Measurements from ENCODE around the gene DAAM1.
A peak's percentile ranks its signal among the peaks of the same experiment; 100 is the strongest.

The DAAM1 gene

GRCh38 chr14:59221568-59221967 lies 33.1 kb downstream of the DAAM1 start:
- no peak for DNase-seq (ENCODE audit: low read depth)

DNA sequence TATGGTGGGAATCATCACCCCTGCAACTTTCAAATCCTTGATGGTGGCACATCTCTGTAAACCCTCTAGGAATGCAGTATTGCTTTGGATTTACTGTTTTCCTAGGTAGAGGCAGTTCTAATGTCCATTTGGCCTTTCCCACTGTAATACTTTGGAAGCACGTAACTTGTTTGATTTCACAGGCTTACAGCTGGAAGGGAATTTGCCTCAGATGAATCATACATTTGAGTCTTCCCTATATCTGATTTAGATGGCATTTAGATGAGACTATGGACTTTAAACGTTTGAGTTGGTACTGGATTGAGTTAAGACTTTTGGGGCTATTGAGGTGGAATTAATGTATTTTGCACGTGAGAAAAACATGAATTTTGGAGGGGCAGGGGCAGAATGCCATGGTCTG lies 35.9 kb downstream of the DAAM1 start:
- no peak for DNase-seq (ENCODE audit: low read depth)

GRCh38 chr14:59225281-59225680 lies 36.8 kb downstream of the DAAM1 start:
- no peak for DNase-seq (ENCODE audit: low read depth)

- no peak for DNase-seq (ENCODE audit: low read depth)
These were observed 40.0 kb downstream of the DAAM1 start for GRCh38 chr14:59228421-59228820.

DNA sequence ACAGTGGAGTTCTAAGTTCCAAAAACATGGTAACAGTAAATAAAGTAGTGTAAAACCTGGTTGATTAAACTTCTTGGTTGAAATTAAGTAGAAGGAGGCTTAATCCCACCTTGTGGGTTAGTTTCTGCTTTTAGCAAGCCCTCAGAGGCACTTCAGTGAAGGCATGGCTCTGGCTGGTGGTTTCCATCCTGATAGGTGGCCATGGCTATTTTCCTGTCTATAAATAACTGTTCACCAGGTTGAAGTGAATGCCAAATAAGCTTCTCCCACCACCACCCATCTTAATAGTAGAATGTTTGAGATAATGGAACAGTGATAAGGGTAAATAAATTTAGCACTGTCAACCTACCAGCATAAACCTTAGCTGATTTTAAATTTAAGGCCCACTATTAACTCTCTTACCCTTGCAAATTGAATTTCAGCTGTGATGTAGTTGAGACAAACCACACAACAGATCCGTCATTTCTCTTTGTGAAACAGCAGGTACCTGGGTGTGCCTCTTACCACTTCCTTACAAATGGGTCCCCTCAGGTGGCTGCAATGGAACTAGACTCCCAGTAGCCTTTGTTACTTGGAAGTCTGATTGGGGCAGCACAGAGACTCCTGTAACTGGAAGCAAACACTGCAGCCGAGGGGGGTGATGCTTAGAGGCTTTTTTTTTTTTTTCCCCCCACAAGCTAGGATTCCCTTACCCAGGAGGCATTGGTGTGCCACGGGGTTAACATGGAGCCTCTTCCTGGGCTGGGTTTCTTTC lies 41.4 kb downstream of the DAAM1 start:
- DNase-seq (ENCODE audit: low read depth): no peak

- DNase-seq (ENCODE audit: low read depth): no peak
These were observed 47.7 kb downstream of the DAAM1 start for GRCh38 chr14:59236195-59236594.

- DNase-seq (ENCODE audit: low read depth): no peak
These were observed 49.7 kb downstream of the DAAM1 start for GRCh38 chr14:59238216-59238615.

- no peak for DNase-seq (ENCODE audit: low read depth)
These were observed 50.6 kb downstream of the DAAM1 start for GRCh38 chr14:59239022-59239421.

DNA sequence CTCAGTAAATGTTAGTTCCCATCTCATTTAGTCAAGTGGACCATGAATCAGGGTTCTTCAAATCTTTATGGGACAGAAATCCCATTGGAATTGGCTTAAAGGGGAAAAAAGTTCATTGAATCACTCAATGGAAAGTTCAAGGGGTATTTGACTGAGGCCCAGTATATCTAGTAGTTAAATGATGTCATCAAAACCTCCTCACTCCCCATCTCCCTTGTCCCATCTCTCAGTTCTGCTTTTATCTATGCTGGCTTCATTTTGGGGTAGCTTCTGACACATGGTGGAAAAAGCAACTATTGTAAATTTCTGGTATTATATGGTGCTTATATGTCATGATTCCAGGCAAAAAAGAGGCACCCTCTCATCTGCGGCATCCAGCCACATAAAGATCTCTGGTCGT lies 51.9 kb downstream of the DAAM1 start:
- DNase-seq (ENCODE audit: low read depth): no peak

GRCh38 chr14:59241121-59241520 lies 52.7 kb downstream of the DAAM1 start:
- no peak for DNase-seq (ENCODE audit: low read depth)

- no peak for DNase-seq (ENCODE audit: low read depth)
These were observed 54.7 kb downstream of the DAAM1 start for GRCh38 chr14:59243174-59243573.

DNA sequence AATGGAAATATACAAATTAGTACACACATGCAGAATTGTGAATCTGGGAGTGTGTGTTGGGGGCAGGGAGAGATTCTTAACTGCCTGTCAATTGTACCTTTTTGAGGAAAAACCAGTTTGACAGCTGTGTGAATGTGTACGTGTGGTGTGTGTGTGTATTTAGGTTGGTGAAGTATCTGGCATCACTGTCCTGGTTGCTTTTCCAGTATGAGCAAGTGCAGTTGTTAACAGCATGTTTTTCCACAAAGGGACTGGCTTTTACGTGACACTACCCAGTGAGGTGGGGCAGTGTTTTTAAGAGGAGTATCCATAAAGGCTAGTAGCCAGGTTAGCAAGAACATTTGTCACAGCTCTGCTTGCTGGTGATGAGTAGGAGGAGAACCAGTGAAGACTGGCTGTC lies 56.1 kb downstream of the DAAM1 start:
- DNase-seq (ENCODE audit: low read depth): no peak

DNA sequence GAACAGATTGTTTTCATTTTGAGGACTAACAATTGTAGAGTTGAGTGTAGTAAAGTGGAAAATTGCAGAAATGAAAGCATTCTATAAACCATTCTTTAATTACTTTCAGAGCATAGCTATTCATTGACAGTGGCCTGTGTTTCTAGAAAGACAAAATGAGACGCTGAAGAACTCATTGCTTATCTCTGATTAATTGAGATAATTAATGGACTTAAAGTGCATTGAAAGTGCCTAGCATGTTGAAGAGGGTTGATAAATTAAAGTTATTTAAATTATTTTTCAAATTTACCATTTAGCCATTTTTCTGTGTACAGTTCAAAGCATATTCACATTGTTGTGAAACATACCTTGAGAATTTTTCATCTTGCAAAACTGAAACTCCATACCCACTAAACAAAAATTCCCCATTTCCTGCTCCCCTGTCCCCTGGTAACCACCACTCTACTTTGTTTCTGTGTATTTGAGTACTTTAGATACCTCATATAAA lies 57.4 kb downstream of the DAAM1 start:
- DNase-seq (ENCODE audit: low read depth): no peak

GRCh38 chr14:59246566-59246965 lies 58.1 kb downstream of the DAAM1 start:
- DNase-seq (ENCODE audit: low read depth): peak; percentile 79

GRCh38 chr14:59247801-59248584 lies 59.5 kb downstream of the DAAM1 start:
- no peak for DNase-seq (ENCODE audit: low read depth)

GRCh38 chr14:59249029-59249428 lies 60.6 kb downstream of the DAAM1 start:
- DNase-seq (ENCODE audit: low read depth): no peak

GRCh38 chr14:59251811-59252771 lies 63.6 kb downstream of the DAAM1 start:
- peak; percentile 38 for DNase-seq (ENCODE audit: low read depth)

- DNase-seq (ENCODE audit: low read depth): no peak
These were observed 64.5 kb downstream of the DAAM1 start for GRCh38 chr14:59252772-59253500.

DNA sequence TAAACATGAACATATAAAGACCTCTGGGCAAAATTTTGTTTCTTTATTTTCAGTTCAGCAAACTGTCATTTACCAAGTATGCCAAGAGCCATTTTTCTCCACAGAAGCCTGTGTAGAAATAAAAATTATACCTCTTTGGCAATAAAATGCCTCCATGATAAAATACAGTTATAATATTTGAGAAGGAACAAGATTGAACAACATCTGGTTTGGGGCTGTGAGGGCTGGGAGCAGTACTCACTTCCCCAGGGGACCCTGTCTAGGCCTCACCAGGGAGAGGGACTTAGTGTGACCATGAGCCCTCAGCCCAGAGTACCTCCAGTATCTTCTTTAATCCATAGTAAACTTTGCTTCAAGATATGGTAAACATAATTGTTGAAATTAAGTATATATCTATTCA lies 65.1 kb downstream of the DAAM1 start:
- no peak for DNase-seq (ENCODE audit: low read depth)

- peak; percentile 76 for DNase-seq (ENCODE audit: low read depth)
These were observed 65.9 kb downstream of the DAAM1 start for GRCh38 chr14:59254146-59254910.
